Prostate gland (tissue), 2 donors: ENCODE results near the gene ZSWIM8. TPM values are rescaled to one million over a fixed set of nuclear protein-coding genes. Genes with fewer than 3 reads are reported as not detected.
A peak's percentile ranks its signal among the peaks of the same experiment; 100 is the strongest.
"Not testable (repeated sequence)": the region's sequence is repeated elsewhere in the genome, so short reads cannot be mapped to it uniquely, and the experiment has no call there.

Source experiments
- DNase-seq: peaks from one replicate; pipeline ENCODE4 v3.0.0-alpha.2; 2019; ENCODE audit warnings: low spot score
- H3K27ac ChIP-seq, 2 donors: fragments of 200-600 bp; sonication (generic); 2 replicates each; pipeline ENCODE4 v1.5.1; 2017 to 2019
- H3K27me3 ChIP-seq: fragments of 200-600 bp; sonication (generic); replicated peaks from 2 replicates; pipeline ENCODE4 v1.5.1; 2019; ENCODE audit not compliant: insufficient read depth
- H3K36me3 ChIP-seq, 2 donors: fragments of 200-600 bp; sonication (generic); 1 replicate in 1 of 2; 2 replicates in 1 of 2; pipeline versions ENCODE4 v1.5.1 to v1.8.1; 2017 to 2019
- H3K4me1 ChIP-seq: fragments of 200-600 bp; sonication (generic); replicated peaks from 2 replicates; pipeline ENCODE4 v1.5.1; 2019
- H3K4me3 ChIP-seq, 2 donors: fragments of 200-600 bp; sonication (generic); 2 replicates each; pipeline ENCODE4 v1.5.1; 2017 to 2019
- H3K9me3 ChIP-seq: fragments of 200-600 bp; sonication (generic); 2 replicates; pipeline ENCODE4 v1.5.1; 2017
- CTCF ChIP-seq, 4 experiments: fragments of 200-600 bp in 2 of 4; fragments of 450-650 bp in 2 of 4; sonication (generic) in 2 of 4; IDR thresholded peaks; 1 replicate in 3 of 4; 2 replicates in 1 of 4; pipeline ENCODE4 v1.5.1; 2016 to 2019; ENCODE audit warnings: antibody characterized with exemption in 4 of 4, mild to moderate bottlenecking in 2 of 4, moderate library complexity in 2 of 4
- POLR2A ChIP-seq: fragments of 450-650 bp; IDR thresholded peaks from one replicate; pipeline ENCODE4 v1.6.1; 2016; ENCODE audit warnings: antibody characterized with exemption, mild to moderate bottlenecking
- POLR2AphosphoS5 ChIP-seq: sonication (generic); formaldehyde crosslinking; IDR thresholded peaks from one replicate; pipeline ENCODE4 v1.6.1; 2017; ENCODE audit warnings: antibody characterized with exemption
- WGBS: methylation state at CpG from one replicate; pipeline ENCODE4 v1.1.5; 2018; 5-methylcytosine and 5-hydroxymethylcytosine counted together
- intact Hi-C: fragments of 100-400 bp; cut with DNase I; formaldehyde crosslinking; loops from one replicate; pipeline ENCODE4 v1.14.2; 2022
- total RNA-seq, 2 donors: library from RNA; depleted of rRNA; stranded (reverse); fragments of >200 nt; gene quantifications; one replicate each; pipeline ENCODE4 v1.1.0, GENCODE V29; 2016

The ZSWIM8 gene
- total RNA-seq, 2 donors from 2014 or later, result 80.6 to 246 TPM

- H3K4me1 ChIP-seq, result peaks cover 6% of the 10 kb centered on the region
- under 1% methylated on average over 57 of the region's 57 CpGs for WGBS
- peak in 1 of 4 experiments; percentile 23 for TF ChIP-seq CTCF (IDR thresholded peaks at IDR 0.05)
- peak; percentile 52 for TF ChIP-seq POLR2A
- peak; percentile 95 for TF ChIP-seq POLR2AphosphoS5
These were observed 3.3 kb upstream of the ZSWIM8 start, which contains the start of gene CHCHD1 for GRCh38 chr10:73781879-73782748. Gene CHCHD1, plus strand, starts transcription at chr10:73782048. Its CDS starts 28 bp downstream, at chr10:73782076.

GRCh38 chr10:73782749-73783085 is 2.7 kb upstream of the ZSWIM8 start:
- H3K9me3 ChIP-seq, result no peaks in the 10 kb centered on the region
- intact Hi-C loops, result no loop called here
- peaks cover 11% of the 10 kb centered on the region for H3K4me1 ChIP-seq
- H3K4me3 ChIP-seq, result peak overlapping the region; percentile 60 to 80
- 46% methylated on average over 2 of the region's 2 CpGs for WGBS
- H3K36me3 ChIP-seq, result no peaks in the 10 kb centered on the region
- H3K27me3 ChIP-seq, result no peaks in the 10 kb centered on the region
- no peak for DNase-seq
- peak overlapping the region; percentile 82 to 93 for H3K27ac ChIP-seq
- TF ChIP-seq POLR2AphosphoS5, result no peak
- TF ChIP-seq CTCF (IDR thresholded peaks at IDR 0.05), result no peak
- no peak for TF ChIP-seq POLR2A

More at GRCh38 chr10:73781879-73782748, 3.3 kb upstream of the ZSWIM8 start, which contains the start of gene CHCHD1:
- peak; percentile 80 for DNase-seq
- peak within 1 kb of the TSS; percentile 60 to 80 for H3K4me3 ChIP-seq
- H3K27ac ChIP-seq, result peak within 1 kb of the TSS; percentile 82 to 93
- H3K27me3 ChIP-seq, result no peaks in the 10 kb centered on the region
- H3K9me3 ChIP-seq, result no peaks in the 10 kb centered on the region
- H3K36me3 ChIP-seq, result no peaks in the 10 kb centered on the region
- intact Hi-C loops, result no loop called here

DNA sequence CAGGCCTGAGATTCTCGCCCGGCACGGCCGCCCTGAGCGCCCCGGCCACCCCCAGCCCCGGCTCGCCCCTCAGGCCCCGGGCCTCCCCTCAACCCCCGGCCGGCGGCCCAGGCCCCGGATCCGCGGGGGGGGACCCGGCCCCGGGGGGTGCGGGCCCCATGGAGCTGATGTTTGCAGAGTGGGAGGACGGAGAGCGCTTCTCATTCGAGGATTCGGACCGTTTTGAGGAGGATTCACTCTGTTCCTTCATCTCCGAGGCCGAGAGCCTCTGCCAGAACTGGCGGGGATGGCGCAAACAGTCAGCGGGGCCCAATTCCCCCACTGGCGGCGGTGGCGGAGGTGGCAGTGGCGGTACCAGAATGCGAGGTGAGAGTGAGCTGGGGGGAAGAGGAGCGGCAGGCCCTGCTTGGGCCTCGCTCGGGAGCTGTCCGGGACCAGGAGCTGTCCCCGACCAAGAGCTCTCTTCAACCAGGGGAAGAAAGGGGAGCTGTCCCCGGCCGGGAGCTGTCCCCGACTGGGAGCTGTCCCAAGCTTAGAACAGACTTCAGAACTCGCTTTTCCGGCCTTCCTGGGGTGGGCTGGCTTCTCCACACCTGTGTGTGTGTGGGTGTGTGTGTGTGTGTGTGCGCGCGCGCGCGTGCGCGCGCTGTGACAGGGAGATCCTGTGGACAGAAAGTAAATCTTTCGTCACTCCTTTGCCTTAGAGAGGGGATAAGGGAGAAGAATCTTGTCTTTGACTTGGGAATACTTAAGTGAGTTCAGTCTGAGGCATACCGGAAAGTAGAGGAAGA is 510 bp downstream of the ZSWIM8 start:
- DNase-seq, result peak; percentile 67
- Histone ChIP-seq H3K27me3 (no peaks in the 10 kb centered on the region), H3K36me3 (peaks cover 14 to 20% of the 10 kb centered on the region in 2 donors), H3K9me3 (no peaks in the 10 kb centered on the region), H3K4me3 (peak overlapping the region; percentile 72 to 97), H3K4me1 (peaks cover 8% of the 10 kb centered on the region), H3K27ac (peak overlapping the region; percentile 85 to 96)
- WGBS, result under 1% methylated on average over 46 of the region's 54 CpGs
- intact Hi-C loops, result no loop called here
- TF ChIP-seq POLR2A (no peak), CTCF (IDR thresholded peaks at IDR 0.05) (no peak), POLR2AphosphoS5 (peak; percentile 25)

DNA sequence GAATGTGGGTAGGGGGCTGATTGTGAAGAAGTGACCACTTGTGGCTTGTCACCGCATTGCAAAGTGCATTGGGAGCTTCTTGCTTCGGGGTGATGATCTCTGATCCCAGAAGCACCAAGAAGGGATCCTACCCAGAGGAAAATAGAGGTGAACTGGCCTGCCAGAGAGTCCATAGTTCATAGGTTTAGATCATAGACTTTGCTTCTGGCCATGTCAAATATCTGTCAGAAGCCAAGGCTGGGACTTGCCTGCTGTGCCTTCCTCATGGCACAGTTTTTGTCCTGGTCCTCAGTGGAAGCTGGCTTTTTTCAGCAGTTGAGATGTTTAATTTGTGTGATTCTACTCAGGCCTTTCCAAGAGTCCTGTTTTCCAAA is 1.1 kb downstream of the ZSWIM8 start:
- intact Hi-C loops, result no loop called here
- Histone ChIP-seq H3K4me1 (peaks cover 6% of the 10 kb centered on the region), H3K4me3 (peak overlapping the region; percentile 72 to 97), H3K27me3 (no peaks in the 10 kb centered on the region), H3K9me3 (no peaks in the 10 kb centered on the region), H3K36me3 (peaks cover 19 to 26% of the 10 kb centered on the region in 2 donors), H3K27ac (peak overlapping the region; percentile 85 to 96)
- TF ChIP-seq POLR2A (no peak), POLR2AphosphoS5 (no peak), CTCF (IDR thresholded peaks at IDR 0.05) (no peak)
- DNase-seq, result no peak
- 0% methylated on average over 2 of the region's 2 CpGs for WGBS

DNA sequence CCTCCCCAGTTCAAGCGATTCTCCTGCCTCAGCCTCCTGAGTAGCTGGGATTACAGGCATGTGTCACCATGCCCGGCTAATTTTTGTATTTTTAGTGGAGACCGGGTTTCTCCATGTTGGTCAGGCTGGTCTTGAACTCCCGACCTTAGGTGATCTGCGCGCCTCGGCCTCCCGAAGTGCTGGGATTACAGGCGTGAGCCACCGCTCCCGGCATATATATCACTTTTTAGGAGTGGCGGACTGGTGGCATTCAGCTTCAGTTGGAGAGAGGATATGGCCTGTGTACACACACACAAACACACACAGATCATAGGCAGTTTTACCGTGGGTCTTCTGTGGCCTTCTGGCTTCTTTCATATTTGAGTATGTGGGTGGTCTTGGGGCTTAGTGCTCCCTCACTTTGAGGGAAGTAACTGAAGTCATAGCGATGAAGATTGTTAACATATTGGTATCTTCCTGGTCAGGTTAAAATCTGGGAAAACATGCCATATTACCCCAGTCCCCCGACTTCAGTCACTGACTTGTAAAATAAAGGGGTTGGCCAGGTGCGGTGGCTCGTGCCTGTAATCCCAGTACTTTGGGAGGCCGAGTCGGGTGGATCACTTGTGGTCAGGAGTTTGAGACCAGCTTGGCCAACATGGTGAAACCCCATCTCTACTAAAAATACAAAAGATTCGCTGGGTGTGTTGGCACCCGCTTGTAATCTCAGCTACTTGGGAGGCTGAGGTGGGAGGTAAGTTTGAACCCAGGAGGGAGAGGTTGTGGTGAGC is 1.8 kb downstream of the ZSWIM8 start:
- H3K4me1 ChIP-seq, H3K9me3 ChIP-seq, DNase-seq, H3K27me3 ChIP-seq, intact Hi-C loops: not testable (repeated sequence)
- Histone ChIP-seq H3K27ac (peak overlapping the region in 1 of 2 donors; percentile 96), H3K4me3 (peak overlapping the region; percentile 72 to 97), H3K36me3 (peaks cover 24 to 33% of the 10 kb centered on the region in 2 donors)
- 86% methylated on average over 21 of the region's 21 CpGs for WGBS
